B cell (primary cell): ENCODE measurements around the gene TMPRSS11D. TPM values are rescaled to one million over a fixed set of nuclear protein-coding genes. Genes with fewer than 3 reads are reported as not detected.

ENCODE experiments used
- ATAC-seq: fragments of 200-7000 bp; cut with Tn5 transposase; one replicate; pipeline ENCODE4 v1.10.0; 2021; ENCODE audit warnings: low read depth, mild to moderate bottlenecking, moderate number of reproducible peaks, moderate library complexity
- CTCF ChIA-PET: fragments of 350-600 bp; sonication (Branson Sonifier 250); formaldehyde crosslinking; loops from one replicate; lab custom pipeline; 2021; ENCODE audit warnings: antibody characterized with exemption, inconsistent platforms; lab: Charles Lee
- POLR2A ChIA-PET: fragments of 350-600 bp; sonication (Branson Sonifier 250); formaldehyde crosslinking; loops from one replicate; lab custom pipeline; 2021; ENCODE audit warnings: antibody characterized with exemption; lab: Charles Lee
- DNase-seq: peaks from one replicate; pipeline ENCODE4 v3.0.0; 2013
- H2AFZ ChIP-seq: 2 replicates; pipeline ENCODE4 v1.6.1; 2012; ENCODE audit warnings: mild to moderate bottlenecking, low read depth, low read length; ENCODE audit not compliant: insufficient read depth, poor library complexity, severe bottlenecking
- H3K27ac ChIP-seq, 2 donors: 1 replicate in 1 of 2; 2 replicates in 1 of 2; pipeline ENCODE4 v1.5.1; 2012 to 2013; ENCODE audit warnings: low read length in 2 of 2, mild to moderate bottlenecking in 2 of 2, moderate library complexity in 1 of 2
- H3K27me3 ChIP-seq, 4 experiments: fragments of 200-600 bp in 1 of 4; sonication (generic) in 1 of 4; replicated peaks in 1 of 4; 1 replicate in 2 of 4; 2 replicates in 2 of 4; pipeline versions ENCODE4 v1.6.1 to v1.7.0; 2013 to 2016; ENCODE audit warnings: low read length in 3 of 4, mild to moderate bottlenecking in 2 of 4, mixed read lengths in 1 of 4, moderate library complexity in 1 of 4; ENCODE audit not compliant: insufficient read depth in 4 of 4, control insufficient read depth in 3 of 4; ENCODE audit errors: control extremely low read depth in 1 of 4
- H3K36me3 ChIP-seq, 2 experiments: replicated peaks in 1 of 2; 1 replicate in 1 of 2; 2 replicates in 1 of 2; pipeline versions ENCODE4 v1.6.1 to v1.7.1; 2013; ENCODE audit warnings: low read length in 1 of 2; ENCODE audit not compliant: insufficient read depth in 2 of 2, control insufficient read depth in 1 of 2; ENCODE audit errors: control extremely low read depth in 1 of 2, extremely low read depth in 1 of 2
- H3K4me1 ChIP-seq, 2 donors: fragments of 200-600 bp in 1 of 2; sonication (generic) in 1 of 2; 1 replicate in 1 of 2; 2 replicates in 1 of 2; pipeline versions ENCODE4 v1.5.1 to v1.6.1; 2013 to 2017; ENCODE audit warnings: low read length in 2 of 2; ENCODE audit not compliant: control insufficient read depth in 2 of 2, insufficient read depth in 2 of 2
- H3K4me2 ChIP-seq: replicated peaks from 2 replicates; pipeline ENCODE3; 2012; ENCODE audit warnings: mild to moderate bottlenecking, low read depth, low read length; ENCODE audit not compliant: poor library complexity, severe bottlenecking
- H3K4me3 ChIP-seq, 5 experiments: fragments of 200-600 bp in 1 of 5; sonication (generic) in 1 of 5; 1 replicate in 3 of 5; 2 replicates in 2 of 5; pipeline versions ENCODE4 v1.5.1 to v1.7.0; 2011 to 2016; ENCODE audit warnings: low read length in 4 of 5, mild to moderate bottlenecking in 4 of 5, low read depth in 2 of 5, control low read depth in 1 of 5, moderate library complexity in 1 of 5; ENCODE audit not compliant: insufficient read depth in 1 of 5; ENCODE audit errors: control extremely low read depth in 1 of 5, extremely low read depth in 1 of 5
- H3K79me2 ChIP-seq: fragments of 200-600 bp; sonication (generic); one replicate; pipeline ENCODE4 v1.6.0; 2016; ENCODE audit warnings: low read length; ENCODE audit not compliant: control insufficient read depth, insufficient read depth
- H3K9ac ChIP-seq: fragments of 200-600 bp; sonication (generic); 2 replicates; pipeline ENCODE4 v1.6.1; 2017; ENCODE audit warnings: mild to moderate bottlenecking, low read length, moderate library complexity
- H3K9me3 ChIP-seq, 3 donors: one replicate each; pipeline versions ENCODE4 v1.6.1 to v1.7.1; 2013; ENCODE audit warnings: low read length in 2 of 3; ENCODE audit not compliant: control insufficient read depth in 2 of 3, insufficient read depth in 1 of 3; ENCODE audit errors: control extremely low read depth in 1 of 3
- H4K20me1 ChIP-seq: 2 replicates; pipeline ENCODE4 v1.6.0; 2012; ENCODE audit warnings: mild to moderate bottlenecking, low read length; ENCODE audit not compliant: insufficient read depth, control insufficient read depth, poor library complexity, severe bottlenecking
- H3K27ac Mint-ChIP-seq: one replicate; pipeline ENCODE4 v1.8.0; 2021; ENCODE audit warnings: mixed read lengths
- H3K27me3 Mint-ChIP-seq: one replicate; pipeline ENCODE4 v1.8.0; 2021; ENCODE audit warnings: mixed read lengths
- H3K4me1 Mint-ChIP-seq: one replicate; pipeline ENCODE4 v1.8.0; 2021; ENCODE audit warnings: mixed read lengths
- H3K4me3 Mint-ChIP-seq: one replicate; pipeline ENCODE4 v1.8.0; 2021; ENCODE audit warnings: mixed read lengths
- H3K9me3 Mint-ChIP-seq: one replicate; pipeline ENCODE4 v1.8.0; 2022; ENCODE audit warnings: mixed read lengths; ENCODE audit not compliant: insufficient read depth
- EZH2 ChIP-seq: IDR thresholded peaks from 2 replicates; pipeline ENCODE4 v1.6.1; 2012; ENCODE audit warnings: borderline replicate concordance, low read depth, mild to moderate bottlenecking, moderate library complexity, low read length; ENCODE audit not compliant: insufficient read depth, poor library complexity, severe bottlenecking
- WGBS: methylation state at CpG from one replicate; pipeline ENCODE4 v1.1.5; 2013; ENCODE audit warnings: missing lambda C conversion rate; ENCODE audit not compliant: insufficient coverage; 5-methylcytosine and 5-hydroxymethylcytosine counted together
- intact Hi-C: fragments of 100-400 bp; cut with micrococcal nuclease; formaldehyde crosslinking; loops from one replicate; pipeline ENCODE4 v1.10.0; 2022
- polyA plus RNA-seq: library from polyadenylated mRNA; depleted of rRNA; stranded (reverse); fragments of >200 nt; gene quantifications from 2 replicates; pipeline ENCODE4 v1.2.3, GENCODE V29; 2012
- total RNA-seq, 2 donors: library from RNA; stranded (reverse); fragments of 120-200 nt in 1 of 2; gene quantifications; 1 replicate in 1 of 2; 2 replicates in 1 of 2; pipeline versions ENCODE4 v1.2.3 to v1.2.4, GENCODE V29; 2013 to 2022
- TF ChIP-seq, protein P1 (sequence below): fragments of 200-600 bp; IDR thresholded peaks from one replicate; pipeline ENCODE4 v1.8.0; 2022; ENCODE audit warnings: antibody characterized with exemption, mild to moderate bottlenecking

The TMPRSS11D gene
- total and polyA plus RNA-seq, 2 donors (not counting 1 experiment from before 2014, with no cell fraction given): not detected

DNA sequence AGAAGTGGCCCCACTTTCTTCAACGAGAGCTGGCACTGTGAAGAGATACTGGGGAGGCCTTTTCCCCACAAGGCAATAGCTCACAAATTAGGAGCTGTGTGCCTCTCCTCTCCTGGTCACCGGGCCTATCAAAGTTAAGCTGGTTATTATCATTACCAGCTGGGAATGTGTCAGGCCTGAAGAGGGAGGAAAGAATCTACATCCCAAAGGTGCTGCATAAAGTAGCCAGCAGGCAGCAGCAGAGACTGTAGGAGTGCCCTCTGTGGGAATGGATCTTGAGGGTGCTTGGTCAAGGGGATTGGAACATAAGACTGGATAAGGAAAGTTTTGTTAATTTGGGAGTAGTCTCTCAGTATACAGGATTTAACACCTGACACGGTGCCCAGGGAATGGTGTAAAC, 9.1 kb upstream of the TMPRSS11D start:
- ATAC-seq (no peak), DNase-seq (no peak)
- no peaks in the 10 kb centered on the region for H3K9me3 Mint-ChIP-seq
- Histone ChIP-seq H3K9me3 (peaks cover 0 to 12% (median 0%) of the 10 kb centered on the region in 3 donors), H3K79me2 (no peaks in the 10 kb centered on the region), H3K27ac (no peak overlapping the region), H3K4me3 (no peak overlapping the region), H3K27me3 (no peaks in the 10 kb centered on the region), H4K20me1 (no peaks in the 10 kb centered on the region), H3K4me1 (no peaks in the 10 kb centered on the region), H3K9ac (no peak overlapping the region), H3K4me2 (no peak overlapping the region), H2AFZ (no peak overlapping the region), H3K36me3 (no peaks in the 10 kb centered on the region)
- H3K27me3 Mint-ChIP-seq: no peaks in the 10 kb centered on the region
- H3K4me3 Mint-ChIP-seq: no peak overlapping the region
- 92% methylated on average over 2 of the region's 3 CpGs for WGBS
- CTCF ChIA-PET: no interaction called here
- POLR2A ChIA-PET: no interaction called here
- peaks cover 3% of the 10 kb centered on the region for H3K4me1 Mint-ChIP-seq
- TF ChIP-seq EZH2: no peak
- TF ChIP-seq, protein P1, sequence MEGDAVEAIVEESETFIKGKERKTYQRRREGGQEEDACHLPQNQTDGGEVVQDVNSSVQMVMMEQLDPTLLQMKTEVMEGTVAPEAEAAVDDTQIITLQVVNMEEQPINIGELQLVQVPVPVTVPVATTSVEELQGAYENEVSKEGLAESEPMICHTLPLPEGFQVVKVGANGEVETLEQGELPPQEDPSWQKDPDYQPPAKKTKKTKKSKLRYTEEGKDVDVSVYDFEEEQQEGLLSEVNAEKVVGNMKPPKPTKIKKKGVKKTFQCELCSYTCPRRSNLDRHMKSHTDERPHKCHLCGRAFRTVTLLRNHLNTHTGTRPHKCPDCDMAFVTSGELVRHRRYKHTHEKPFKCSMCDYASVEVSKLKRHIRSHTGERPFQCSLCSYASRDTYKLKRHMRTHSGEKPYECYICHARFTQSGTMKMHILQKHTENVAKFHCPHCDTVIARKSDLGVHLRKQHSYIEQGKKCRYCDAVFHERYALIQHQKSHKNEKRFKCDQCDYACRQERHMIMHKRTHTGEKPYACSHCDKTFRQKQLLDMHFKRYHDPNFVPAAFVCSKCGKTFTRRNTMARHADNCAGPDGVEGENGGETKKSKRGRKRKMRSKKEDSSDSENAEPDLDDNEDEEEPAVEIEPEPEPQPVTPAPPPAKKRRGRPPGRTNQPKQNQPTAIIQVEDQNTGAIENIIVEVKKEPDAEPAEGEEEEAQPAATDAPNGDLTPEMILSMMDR: no peak
- no peak overlapping the region for H3K27ac Mint-ChIP-seq
- intact Hi-C loops: no loop called here

DNA sequence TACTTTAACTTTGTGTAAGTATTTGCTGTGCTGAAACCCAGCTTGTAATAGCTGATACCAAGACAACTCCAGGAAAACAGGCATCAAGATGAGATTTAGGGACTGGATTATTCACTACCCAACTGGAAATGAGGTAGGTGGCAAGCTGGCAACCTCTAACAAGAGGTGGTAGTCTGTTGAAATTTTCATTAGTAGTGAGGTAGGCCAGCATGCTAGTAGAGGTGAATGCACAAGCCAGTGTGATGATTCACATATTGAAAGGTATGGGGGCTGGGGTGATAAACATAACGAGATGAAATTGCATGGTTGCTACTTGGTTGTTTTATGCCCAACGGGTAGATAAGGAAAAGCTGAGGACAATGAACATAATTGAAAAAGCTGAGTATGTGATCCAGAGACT, 8.5 kb upstream of the TMPRSS11D start:
- DNase-seq (no peak), ATAC-seq (no peak)
- H3K9ac ChIP-seq: no peak overlapping the region
- TF ChIP-seq EZH2: no peak
- TF ChIP-seq, protein P1: no peak
- H4K20me1 ChIP-seq: no peaks in the 10 kb centered on the region
- no peak overlapping the region for H3K4me3 ChIP-seq
- H2AFZ ChIP-seq: no peak overlapping the region
- Mint-ChIP-seq H3K27ac (no peak overlapping the region), H3K4me1 (peaks cover 3% of the 10 kb centered on the region), H3K9me3 (no peaks in the 10 kb centered on the region), H3K27me3 (no peaks in the 10 kb centered on the region), H3K4me3 (no peak overlapping the region)
- ChIA-PET POLR2A (no interaction called here), CTCF (no interaction called here)
- H3K36me3 ChIP-seq: no peaks in the 10 kb centered on the region
- no peaks in the 10 kb centered on the region for H3K27me3 ChIP-seq
- H3K4me1 ChIP-seq: no peaks in the 10 kb centered on the region
- intact Hi-C loops: no loop called here
- H3K4me2 ChIP-seq: no peak overlapping the region
- H3K27ac ChIP-seq: no peak overlapping the region
- no peaks in the 10 kb centered on the region for H3K79me2 ChIP-seq
- 94% methylated on average over 2 of the region's 2 CpGs for WGBS
- peaks cover 0 to 12% (median 0%) of the 10 kb centered on the region in 3 donors for H3K9me3 ChIP-seq
